Measurements from ENCODE around the gene SLC15A4. TPM values are rescaled to one million over a fixed set of nuclear protein-coding genes. Genes with fewer than 3 reads are reported as not detected.

SLC15A4 gene
- total and polyA plus RNA-seq, 7 experiments from 2014 or later: 1.9 to 44.5 (median 11.0) TPM

DNA sequence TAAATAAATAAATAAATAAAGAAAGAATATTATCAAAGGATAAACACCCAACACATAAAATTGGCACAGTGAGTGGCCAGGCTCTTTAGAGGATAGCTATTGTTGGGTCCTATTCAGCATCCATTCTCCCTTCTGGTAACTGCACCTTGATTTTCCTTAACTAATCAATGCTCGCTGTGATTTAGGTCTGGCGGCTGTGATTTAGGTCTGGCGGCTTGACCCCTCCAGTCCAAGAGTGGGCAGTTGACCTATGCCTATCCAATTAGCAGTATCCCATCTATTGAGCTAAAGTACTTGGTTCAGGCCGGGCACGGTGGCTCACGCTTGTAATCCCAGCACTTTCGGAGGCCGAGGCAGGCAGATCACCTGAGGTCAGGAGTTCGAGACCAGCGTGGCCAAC lies 9.7 kb upstream of the SLC15A4 start:
- Histone ChIP-seq H3K9me3 (ENCODE audit: control insufficient read depth in 2 of 3, low read length in 3 of 3) (no peaks in the 10 kb centered on the region), H3K4me1 (ENCODE audit: control insufficient read depth in 2 of 2, insufficient read depth in 2 of 2, low read length in 2 of 2) (peaks cover 0 to 6% of the 10 kb centered on the region in 2 donors), H3K4me3 (ENCODE audit: low read length) (no peak overlapping the region), H3K27ac (ENCODE audit: low read depth, low read length) (no peak overlapping the region), H3K36me3 (ENCODE audit: control insufficient read depth in 2 of 3, insufficient read depth in 3 of 3, low read length in 3 of 3) (no peaks in the 10 kb centered on the region), H3K27me3 (ENCODE audit: control insufficient read depth in 2 of 2, insufficient read depth in 2 of 2, low read length in 2 of 2) (no peaks in the 10 kb centered on the region)
- intact Hi-C loops (cut with micrococcal nuclease): no loop called here
- Mint-ChIP-seq H3K27ac (no peak overlapping the region), H3K4me1 (peaks cover 0 to 16% (median 0%) of the 10 kb centered on the region in 7 donors), H3K4me3 (no peak overlapping the region), H3K27me3 (peaks cover 2 to 19% (median 16%) of the 10 kb centered on the region in 5 donors), H3K9me3 (peaks cover 0 to 3% (median 0%) of the 10 kb centered on the region in 11 donors), H3K36me3 (peaks cover 0 to 2% (median 0%) of the 10 kb centered on the region in 5 donors)
- ChIA-PET POLR2A (no interaction called here), CTCF (no interaction called here)
- ATAC-seq: no peak
- DNase-seq: no peak

DNA sequence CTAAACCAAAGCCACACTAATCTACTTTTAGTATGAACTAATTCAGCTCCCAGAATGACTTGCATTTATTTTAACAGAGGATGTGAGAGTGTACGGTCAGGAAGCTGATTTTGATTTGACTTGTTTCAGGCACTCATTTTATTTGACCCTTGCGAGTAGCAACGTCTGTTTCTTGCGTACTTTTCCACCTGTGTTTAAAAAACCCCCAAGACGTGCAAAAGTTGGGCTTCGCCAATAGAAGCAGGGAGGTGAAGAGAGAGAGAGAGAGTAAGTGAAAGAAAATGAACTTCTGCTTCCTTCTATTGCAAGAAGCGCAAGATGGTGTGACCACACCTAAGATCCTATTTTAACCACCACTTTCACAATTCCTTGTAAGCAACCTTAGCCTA lies 6.7 kb upstream of the SLC15A4 start:
- ATAC-seq: peak; percentile 53
- peak overlapping the region in 2 of 10 donors; percentile 43 to 83 for H3K4me3 Mint-ChIP-seq

DNA sequence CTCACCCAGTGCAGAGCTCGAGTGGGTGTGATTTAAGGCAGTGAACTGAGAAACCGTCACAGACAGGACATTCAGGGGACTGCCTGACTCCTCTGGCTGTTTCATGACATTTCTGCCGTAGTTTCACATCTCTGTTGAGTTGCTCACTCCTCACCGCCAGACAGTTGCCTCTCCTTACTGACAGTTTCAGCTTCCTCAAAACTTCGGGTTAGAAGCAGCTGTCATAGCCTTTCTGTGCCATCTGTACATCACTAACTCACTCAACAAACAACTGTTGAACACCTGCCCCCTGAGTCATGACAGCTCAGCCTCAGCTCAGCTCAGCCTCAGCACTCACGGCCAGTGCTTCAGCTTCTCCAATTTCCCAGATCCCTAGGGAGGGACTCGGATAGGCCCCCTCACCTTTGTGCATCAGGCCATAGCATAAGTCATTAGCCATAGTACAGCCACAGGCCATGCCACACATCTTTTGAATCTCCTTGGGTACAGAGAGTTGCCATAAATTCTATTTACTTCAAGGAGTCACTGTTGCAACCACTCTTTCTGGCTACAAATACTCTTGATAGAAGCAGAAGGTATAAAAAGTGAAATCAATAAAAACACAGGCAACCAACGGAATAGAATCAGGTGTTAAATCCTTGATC lies 6.2 kb upstream of the SLC15A4 start:
- ATAC-seq: peak; percentile 86
- peak in 1 of 9 donors; percentile 38 for DNase-seq
- POLR2A ChIA-PET: no interaction called here
- Mint-ChIP-seq H3K4me3 (peak overlapping the region in 3 of 10 donors; percentile 15 to 83 (median 46)), H3K27ac (peak overlapping the region in 1 of 9 donors; percentile 87), H3K36me3 (peaks cover 0 to 6% (median 0%) of the 10 kb centered on the region in 5 donors), H3K27me3 (peaks cover 0 to 14% (median 7%) of the 10 kb centered on the region in 5 donors), H3K4me1 (peaks cover 0 to 17% (median 2%) of the 10 kb centered on the region in 7 donors), H3K9me3 (peaks cover 0 to 9% (median 0%) of the 10 kb centered on the region in 11 donors)
- Histone ChIP-seq H3K27ac (ENCODE audit: low read depth, low read length) (no peak overlapping the region), H3K36me3 (ENCODE audit: control insufficient read depth in 2 of 3, insufficient read depth in 3 of 3, low read length in 3 of 3) (no peaks in the 10 kb centered on the region), H3K4me1 (ENCODE audit: control insufficient read depth in 2 of 2, insufficient read depth in 2 of 2, low read length in 2 of 2) (peaks cover 0 to 6% of the 10 kb centered on the region in 2 donors), H3K4me3 (ENCODE audit: low read length) (no peak overlapping the region), H3K9me3 (ENCODE audit: control insufficient read depth in 2 of 3, low read length in 3 of 3) (no peaks in the 10 kb centered on the region), H3K27me3 (ENCODE audit: control insufficient read depth in 2 of 2, insufficient read depth in 2 of 2, low read length in 2 of 2) (no peaks in the 10 kb centered on the region)
- CTCF ChIA-PET: no interaction called here
- intact Hi-C loops (cut with micrococcal nuclease): no loop called here

More for the DNA sequence above, 6.7 kb upstream of the SLC15A4 start:
- DNase-seq: no peak
- peaks cover 0 to 6% (median 0%) of the 10 kb centered on the region in 5 donors for H3K36me3 Mint-ChIP-seq
- intact Hi-C loops (cut with micrococcal nuclease): no loop called here
- peaks cover 0 to 9% (median 0%) of the 10 kb centered on the region in 11 donors for H3K9me3 Mint-ChIP-seq
- H3K4me1 Mint-ChIP-seq: peaks cover 0 to 16% (median 0%) of the 10 kb centered on the region in 7 donors
- POLR2A ChIA-PET: no interaction called here
- Histone ChIP-seq H3K27me3 (ENCODE audit: control insufficient read depth in 2 of 2, insufficient read depth in 2 of 2, low read length in 2 of 2) (no peaks in the 10 kb centered on the region), H3K4me3 (ENCODE audit: low read length) (no peak overlapping the region), H3K36me3 (ENCODE audit: control insufficient read depth in 2 of 3, insufficient read depth in 3 of 3, low read length in 3 of 3) (no peaks in the 10 kb centered on the region), H3K4me1 (ENCODE audit: control insufficient read depth in 2 of 2, insufficient read depth in 2 of 2, low read length in 2 of 2) (peaks cover 0 to 6% of the 10 kb centered on the region in 2 donors), H3K9me3 (ENCODE audit: control insufficient read depth in 2 of 3, low read length in 3 of 3) (no peaks in the 10 kb centered on the region), H3K27ac (ENCODE audit: low read depth, low read length) (no peak overlapping the region)
- peak overlapping the region in 2 of 9 donors; percentile 82 to 87 for H3K27ac Mint-ChIP-seq
- peaks cover 2 to 16% (median 11%) of the 10 kb centered on the region in 5 donors for H3K27me3 Mint-ChIP-seq
- CTCF ChIA-PET: no interaction called here

DNA sequence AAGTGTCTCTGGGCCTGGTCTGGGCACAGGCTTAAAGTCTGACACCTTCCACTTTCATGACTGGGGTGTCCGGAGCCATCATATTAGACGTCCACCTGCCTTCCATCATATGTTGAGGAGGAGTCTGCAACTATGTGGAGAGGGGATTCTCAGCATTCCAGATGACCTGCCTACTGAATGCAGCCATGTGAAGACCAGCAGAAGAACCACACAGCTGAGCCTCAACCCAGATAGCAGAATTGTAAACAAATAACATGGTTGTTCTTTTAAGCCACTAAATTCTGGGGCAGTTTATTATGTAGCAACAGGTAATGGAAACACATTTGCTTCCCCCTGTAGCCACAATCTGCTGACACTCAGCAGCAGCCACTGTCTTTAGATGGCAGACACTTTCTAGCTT lies 4.0 kb upstream of the SLC15A4 start:
- DNase-seq (no peak), ATAC-seq (no peak)
- Mint-ChIP-seq H3K36me3 (peaks cover 0 to 6% (median 0%) of the 10 kb centered on the region in 5 donors), H3K27me3 (peaks cover 0 to 14% (median 7%) of the 10 kb centered on the region in 5 donors), H3K4me1 (peaks cover 0 to 25% (median 6%) of the 10 kb centered on the region in 7 donors), H3K4me3 (no peak overlapping the region), H3K27ac (no peak overlapping the region), H3K9me3 (peaks cover 0 to 9% (median 0%) of the 10 kb centered on the region in 11 donors)
- CTCF ChIA-PET: no interaction called here
- Histone ChIP-seq H3K27me3 (ENCODE audit: control insufficient read depth in 2 of 2, insufficient read depth in 2 of 2, low read length in 2 of 2) (no peaks in the 10 kb centered on the region), H3K36me3 (ENCODE audit: control insufficient read depth in 2 of 3, insufficient read depth in 3 of 3, low read length in 3 of 3) (no peaks in the 10 kb centered on the region), H3K9me3 (ENCODE audit: control insufficient read depth in 2 of 3, low read length in 3 of 3) (no peaks in the 10 kb centered on the region), H3K4me1 (ENCODE audit: control insufficient read depth in 2 of 2, insufficient read depth in 2 of 2, low read length in 2 of 2) (peaks cover 12 to 13% of the 10 kb centered on the region in 2 donors), H3K4me3 (ENCODE audit: low read length) (no peak overlapping the region), H3K27ac (ENCODE audit: low read depth, low read length) (no peak overlapping the region)
- intact Hi-C loops (cut with micrococcal nuclease): no loop called here
- POLR2A ChIA-PET: no interaction called here

DNA sequence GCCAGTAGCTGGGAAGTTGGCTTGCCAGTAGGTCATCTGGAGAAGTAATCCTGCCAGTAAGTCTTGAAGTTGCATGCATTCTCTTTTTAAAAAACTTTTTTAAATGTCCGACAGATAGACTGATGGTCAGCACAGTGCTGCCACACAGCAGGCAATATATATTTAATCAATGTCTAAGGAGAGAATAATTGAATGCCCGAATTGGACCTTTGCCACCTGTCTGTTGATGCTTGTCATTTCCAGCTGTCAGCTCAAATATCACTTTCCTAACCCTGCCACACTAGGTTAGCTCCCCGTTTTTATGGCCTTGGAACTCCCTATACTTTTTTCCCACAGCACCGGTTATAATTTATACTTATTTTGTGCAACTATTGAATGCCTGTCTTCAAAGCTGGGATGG lies 2.1 kb upstream of the SLC15A4 start:
- H3K9me3 Mint-ChIP-seq: peaks cover 0 to 9% (median 0%) of the 10 kb centered on the region in 11 donors
- intact Hi-C loops (cut with micrococcal nuclease): no loop called here
- H3K4me1 Mint-ChIP-seq: peaks cover 12 to 38% (median 19%) of the 10 kb centered on the region in 7 donors
- peak overlapping the region in 6 of 10 donors; percentile 10 to 63 (median 40) for H3K4me3 Mint-ChIP-seq
- ATAC-seq: no peak
- H3K36me3 Mint-ChIP-seq: peaks cover 0 to 13% (median 4%) of the 10 kb centered on the region in 5 donors
- peak overlapping the region in 1 of 9 donors; percentile 42 for H3K27ac Mint-ChIP-seq
- Histone ChIP-seq H3K9me3 (ENCODE audit: control insufficient read depth in 2 of 3, low read length in 3 of 3) (no peaks in the 10 kb centered on the region), H3K27me3 (ENCODE audit: control insufficient read depth in 2 of 2, insufficient read depth in 2 of 2, low read length in 2 of 2) (no peaks in the 10 kb centered on the region), H3K36me3 (ENCODE audit: control insufficient read depth in 2 of 3, insufficient read depth in 3 of 3, low read length in 3 of 3) (no peaks in the 10 kb centered on the region), H3K27ac (ENCODE audit: low read depth, low read length) (no peak overlapping the region), H3K4me3 (ENCODE audit: low read length) (no peak overlapping the region), H3K4me1 (ENCODE audit: control insufficient read depth in 2 of 2, insufficient read depth in 2 of 2, low read length in 2 of 2) (peaks cover 21 to 24% of the 10 kb centered on the region in 2 donors)
- DNase-seq: no peak
- ChIA-PET CTCF (no interaction called here), POLR2A (no interaction called here)
- peaks cover 0 to 13% (median 7%) of the 10 kb centered on the region in 5 donors for H3K27me3 Mint-ChIP-seq

DNA sequence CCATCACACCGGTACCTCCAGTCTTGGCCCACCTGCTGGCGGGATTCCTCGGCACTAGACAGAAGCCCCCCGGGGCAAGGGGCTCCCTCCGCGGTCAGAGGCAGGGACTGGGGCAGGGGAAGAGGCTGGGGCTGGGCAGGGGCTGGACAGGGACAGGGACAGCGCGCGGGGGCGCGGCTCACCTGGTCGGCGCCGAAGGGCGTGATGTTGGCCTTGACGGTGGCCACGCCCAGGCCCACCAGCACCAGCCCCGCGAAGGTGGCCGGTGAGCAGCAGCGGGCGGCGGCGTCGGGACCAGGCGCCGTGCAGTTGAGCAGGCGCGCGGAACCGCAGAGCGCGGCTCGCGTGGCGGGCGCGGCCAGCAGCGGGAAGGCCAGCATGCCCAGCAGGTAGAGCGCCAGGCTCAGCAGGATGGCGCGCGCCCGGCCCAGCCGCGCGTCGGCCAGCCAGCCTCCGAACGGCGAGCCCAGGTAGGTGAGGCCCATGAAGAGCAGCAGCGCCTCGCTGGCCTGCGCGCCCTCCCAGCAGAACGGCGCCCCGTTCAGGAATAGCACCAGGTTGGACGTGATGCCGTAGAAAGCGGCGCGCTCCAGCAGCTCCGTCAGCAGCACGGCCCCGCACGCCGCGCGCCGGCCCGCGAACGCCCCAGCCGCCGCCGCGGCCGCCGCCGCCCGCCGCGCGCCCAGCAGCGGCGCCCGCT lies 392 bp downstream of the SLC15A4 start:
- Mint-ChIP-seq H3K27me3 (no peaks in the 10 kb centered on the region), H3K36me3 (peaks cover 0 to 14% (median 4%) of the 10 kb centered on the region in 5 donors), H3K27ac (peak overlapping the region in 4 of 9 donors; percentile 25 to 83 (median 44)), H3K4me3 (peak overlapping the region; percentile 72 to 88 (median 80)), H3K4me1 (peaks cover 26 to 46% (median 38%) of the 10 kb centered on the region in 7 donors), H3K9me3 (peaks cover 0 to 6% (median 0%) of the 10 kb centered on the region in 11 donors)
- H3K9me3 ChIP-seq (ENCODE audit: control insufficient read depth in 2 of 3, low read length in 3 of 3): no peaks in the 10 kb centered on the region
- no peaks in the 10 kb centered on the region for H3K27me3 ChIP-seq (ENCODE audit: control insufficient read depth in 2 of 2, insufficient read depth in 2 of 2, low read length in 2 of 2)
- ATAC-seq (no peak), DNase-seq (peak in 3 of 9 donors; percentile 2 to 38 (median 3))
- CTCF ChIA-PET: no interaction called here
- H3K4me3 ChIP-seq (ENCODE audit: low read length): peak overlapping the region; percentile 65
- intact Hi-C loops (cut with micrococcal nuclease): loop anchor here in 1 of 2 donors (5.0 kb wide), 1 partner anchor 1656 kb away; no protein-coding TSS in a partner anchor
- H3K27ac ChIP-seq (ENCODE audit: low read depth, low read length): peak overlapping the region; percentile 60
- H3K4me1 ChIP-seq (ENCODE audit: control insufficient read depth in 2 of 2, insufficient read depth in 2 of 2, low read length in 2 of 2): peaks cover 21 to 27% of the 10 kb centered on the region in 2 donors
- POLR2A ChIA-PET: no interaction called here
- no peaks in the 10 kb centered on the region for H3K36me3 ChIP-seq (ENCODE audit: control insufficient read depth in 2 of 3, insufficient read depth in 3 of 3, low read length in 3 of 3)

Measured in naive thymus-derived CD4-positive, alpha-beta T cell (primary cell).